B cell (primary cell): ENCODE measurements around the gene OR4D2. TPM values are rescaled to one million over a fixed set of nuclear protein-coding genes. Genes with fewer than 3 reads are reported as not detected.

Experiments
- ATAC-seq: fragments of 200-7000 bp; cut with Tn5 transposase; one replicate; pipeline ENCODE4 v1.10.0; 2021; ENCODE audit warnings: low read depth, mild to moderate bottlenecking, moderate number of reproducible peaks, moderate library complexity
- CTCF ChIA-PET: fragments of 350-600 bp; sonication (Branson Sonifier 250); formaldehyde crosslinking; loops from one replicate; lab custom pipeline; 2021; ENCODE audit warnings: antibody characterized with exemption, inconsistent platforms; lab: Charles Lee
- POLR2A ChIA-PET: fragments of 350-600 bp; sonication (Branson Sonifier 250); formaldehyde crosslinking; loops from one replicate; lab custom pipeline; 2021; ENCODE audit warnings: antibody characterized with exemption; lab: Charles Lee
- DNase-seq: peaks from one replicate; pipeline ENCODE4 v3.0.0; 2013
- H2AFZ ChIP-seq: 2 replicates; pipeline ENCODE4 v1.6.1; 2012; ENCODE audit warnings: mild to moderate bottlenecking, low read depth, low read length; ENCODE audit not compliant: insufficient read depth, poor library complexity, severe bottlenecking
- H3K27ac ChIP-seq, 2 donors: 1 replicate in 1 of 2; 2 replicates in 1 of 2; pipeline ENCODE4 v1.5.1; 2012 to 2013; ENCODE audit warnings: low read length in 2 of 2, mild to moderate bottlenecking in 2 of 2, moderate library complexity in 1 of 2
- H3K27me3 ChIP-seq, 4 experiments: fragments of 200-600 bp in 1 of 4; sonication (generic) in 1 of 4; replicated peaks in 1 of 4; 1 replicate in 2 of 4; 2 replicates in 2 of 4; pipeline versions ENCODE4 v1.6.1 to v1.7.0; 2013 to 2016; ENCODE audit warnings: low read length in 3 of 4, mild to moderate bottlenecking in 2 of 4, mixed read lengths in 1 of 4, moderate library complexity in 1 of 4; ENCODE audit not compliant: insufficient read depth in 4 of 4, control insufficient read depth in 3 of 4; ENCODE audit errors: control extremely low read depth in 1 of 4
- H3K36me3 ChIP-seq, 2 experiments: replicated peaks in 1 of 2; 1 replicate in 1 of 2; 2 replicates in 1 of 2; pipeline versions ENCODE4 v1.6.1 to v1.7.1; 2013; ENCODE audit warnings: low read length in 1 of 2; ENCODE audit not compliant: insufficient read depth in 2 of 2, control insufficient read depth in 1 of 2; ENCODE audit errors: control extremely low read depth in 1 of 2, extremely low read depth in 1 of 2
- H3K4me1 ChIP-seq, 2 donors: fragments of 200-600 bp in 1 of 2; sonication (generic) in 1 of 2; 1 replicate in 1 of 2; 2 replicates in 1 of 2; pipeline versions ENCODE4 v1.5.1 to v1.6.1; 2013 to 2017; ENCODE audit warnings: low read length in 2 of 2; ENCODE audit not compliant: control insufficient read depth in 2 of 2, insufficient read depth in 2 of 2
- H3K4me2 ChIP-seq: replicated peaks from 2 replicates; pipeline ENCODE3; 2012; ENCODE audit warnings: mild to moderate bottlenecking, low read depth, low read length; ENCODE audit not compliant: poor library complexity, severe bottlenecking
- H3K4me3 ChIP-seq, 5 experiments: fragments of 200-600 bp in 1 of 5; sonication (generic) in 1 of 5; 1 replicate in 3 of 5; 2 replicates in 2 of 5; pipeline versions ENCODE4 v1.5.1 to v1.7.0; 2011 to 2016; ENCODE audit warnings: low read length in 4 of 5, mild to moderate bottlenecking in 4 of 5, low read depth in 2 of 5, control low read depth in 1 of 5, moderate library complexity in 1 of 5; ENCODE audit not compliant: insufficient read depth in 1 of 5; ENCODE audit errors: control extremely low read depth in 1 of 5, extremely low read depth in 1 of 5
- H3K79me2 ChIP-seq: fragments of 200-600 bp; sonication (generic); one replicate; pipeline ENCODE4 v1.6.0; 2016; ENCODE audit warnings: low read length; ENCODE audit not compliant: control insufficient read depth, insufficient read depth
- H3K9ac ChIP-seq: fragments of 200-600 bp; sonication (generic); 2 replicates; pipeline ENCODE4 v1.6.1; 2017; ENCODE audit warnings: mild to moderate bottlenecking, low read length, moderate library complexity
- H3K9me3 ChIP-seq, 3 donors: one replicate each; pipeline versions ENCODE4 v1.6.1 to v1.7.1; 2013; ENCODE audit warnings: low read length in 2 of 3; ENCODE audit not compliant: control insufficient read depth in 2 of 3, insufficient read depth in 1 of 3; ENCODE audit errors: control extremely low read depth in 1 of 3
- H4K20me1 ChIP-seq: 2 replicates; pipeline ENCODE4 v1.6.0; 2012; ENCODE audit warnings: mild to moderate bottlenecking, low read length; ENCODE audit not compliant: insufficient read depth, control insufficient read depth, poor library complexity, severe bottlenecking
- H3K27ac Mint-ChIP-seq: one replicate; pipeline ENCODE4 v1.8.0; 2021; ENCODE audit warnings: mixed read lengths
- H3K27me3 Mint-ChIP-seq: one replicate; pipeline ENCODE4 v1.8.0; 2021; ENCODE audit warnings: mixed read lengths
- H3K4me1 Mint-ChIP-seq: one replicate; pipeline ENCODE4 v1.8.0; 2021; ENCODE audit warnings: mixed read lengths
- H3K4me3 Mint-ChIP-seq: one replicate; pipeline ENCODE4 v1.8.0; 2021; ENCODE audit warnings: mixed read lengths
- H3K9me3 Mint-ChIP-seq: one replicate; pipeline ENCODE4 v1.8.0; 2022; ENCODE audit warnings: mixed read lengths; ENCODE audit not compliant: insufficient read depth
- CTCF ChIP-seq: fragments of 200-600 bp; IDR thresholded peaks from one replicate; pipeline ENCODE4 v1.8.0; 2022; ENCODE audit warnings: antibody characterized with exemption, mild to moderate bottlenecking
- EZH2 ChIP-seq: IDR thresholded peaks from 2 replicates; pipeline ENCODE4 v1.6.1; 2012; ENCODE audit warnings: borderline replicate concordance, low read depth, mild to moderate bottlenecking, moderate library complexity, low read length; ENCODE audit not compliant: insufficient read depth, poor library complexity, severe bottlenecking
- WGBS: methylation state at CpG from one replicate; pipeline ENCODE4 v1.1.5; 2013; ENCODE audit warnings: missing lambda C conversion rate; ENCODE audit not compliant: insufficient coverage; 5-methylcytosine and 5-hydroxymethylcytosine counted together
- intact Hi-C: fragments of 100-400 bp; cut with micrococcal nuclease; formaldehyde crosslinking; loops from one replicate; pipeline ENCODE4 v1.10.0; 2022
- polyA plus RNA-seq: library from polyadenylated mRNA; depleted of rRNA; stranded (reverse); fragments of >200 nt; gene quantifications from 2 replicates; pipeline ENCODE4 v1.2.3, GENCODE V29; 2012
- total RNA-seq, 2 donors: library from RNA; stranded (reverse); fragments of 120-200 nt in 1 of 2; gene quantifications; 1 replicate in 1 of 2; 2 replicates in 1 of 2; pipeline versions ENCODE4 v1.2.3 to v1.2.4, GENCODE V29; 2013 to 2022

The OR4D2 gene
- total and polyA plus RNA-seq, 2 donors (not counting 1 experiment from before 2014, with no cell fraction given) = not detected

- Histone ChIP-seq H3K4me3 (no peak overlapping the region), H2AFZ (no peak overlapping the region), H3K27me3 (no peaks in the 10 kb centered on the region), H3K36me3 (no peaks in the 10 kb centered on the region), H3K27ac (peak overlapping the region in 1 of 2 donors; percentile 60), H4K20me1 (no peaks in the 10 kb centered on the region), H3K4me2 (no peak overlapping the region), H3K9ac (no peak overlapping the region), H3K79me2 (no peaks in the 10 kb centered on the region), H3K4me1 (peaks cover 10 to 19% of the 10 kb centered on the region in 2 donors), H3K9me3 (no peaks in the 10 kb centered on the region)
- Mint-ChIP-seq H3K9me3 (no peaks in the 10 kb centered on the region), H3K4me3 (peak overlapping the region; percentile 26), H3K4me1 (peaks cover 34% of the 10 kb centered on the region), H3K27ac (peak overlapping the region; percentile 76), H3K27me3 (no peaks in the 10 kb centered on the region)
- WGBS = 83% methylated on average over 3 of the region's 3 CpGs
- peak; percentile 29 for DNase-seq
- CTCF ChIA-PET = interaction anchor here (2.9 to 6.3 kb wide), 2 partner anchors 17 to 33 kb away, joined by 14 to 58 read pairs; no protein-coding TSS in a partner anchor
- intact Hi-C loops = loop anchor here (10.0 kb wide), 1 partner anchor 363 kb away; the partner anchor contains the start of gene MRPS23
- POLR2A ChIA-PET = interaction anchor here (0.7 to 2.0 kb wide), 2 partner anchors 87 to 127 kb away, joined by 3 to 4 read pairs; no protein-coding TSS in a partner anchor
- no peak for ATAC-seq
- no peak for TF ChIP-seq EZH2
- no peak for TF ChIP-seq CTCF
Observed at GRCh38 chr17:58217766-58218165, 51.0 kb downstream of the OR4D2 start.
